Thyroid gland (tissue), 4 donors: ENCODE data around the gene CCIN. TPM values are rescaled to one million over a fixed set of nuclear protein-coding genes. Genes with fewer than 3 reads are reported as not detected.
A peak's percentile ranks its signal among the peaks of the same experiment; 100 is the strongest.

Experiments
- DNase-seq, 2 donors: peaks; one replicate each; pipeline ENCODE4 v3.0.0-alpha.2; 2019
- H3K27ac ChIP-seq, 3 donors: fragments of 200-600 bp; sonication (generic); 1 replicate in 2 of 3; 2 replicates in 1 of 3; pipeline ENCODE4 v1.5.1; 2016 to 2019; ENCODE audit warnings: mild to moderate bottlenecking in 1 of 3, moderate library complexity in 1 of 3
- H3K27me3 ChIP-seq: fragments of 200-600 bp; sonication (generic); one replicate; pipeline ENCODE4 v1.5.1; 2019
- H3K36me3 ChIP-seq, 2 donors: fragments of 200-600 bp; sonication (generic); one replicate each; pipeline ENCODE4 v1.5.1; 2016 to 2019
- H3K4me1 ChIP-seq, 2 donors: fragments of 200-600 bp; sonication (generic); one replicate each; pipeline ENCODE4 v1.5.1; 2017 to 2019
- H3K4me3 ChIP-seq, 3 donors: fragments of 200-600 bp; sonication (generic); replicated peaks in 1 of 3; 1 replicate in 2 of 3; 2 replicates in 1 of 3; pipeline ENCODE4 v1.5.1; 2016; ENCODE audit warnings: mild to moderate bottlenecking in 1 of 3
- H3K9me3 ChIP-seq: fragments of 200-600 bp; sonication (generic); one replicate; pipeline ENCODE4 v1.5.1; 2017
- CTCF ChIP-seq, 6 experiments: fragments of 200-600 bp in 3 of 6; fragments of 450-650 bp in 3 of 6; sonication (generic) in 3 of 6; IDR thresholded peaks; one replicate each; pipeline ENCODE4 v1.5.1; 2016 to 2019; ENCODE audit warnings: antibody characterized with exemption in 6 of 6, mild to moderate bottlenecking in 2 of 6, inconsistent platforms in 1 of 6, moderate library complexity in 1 of 6
- POLR2A ChIP-seq, 2 donors: fragments of 450-650 bp; IDR thresholded peaks; one replicate each; pipeline ENCODE4 v1.6.1; 2017; ENCODE audit warnings: antibody characterized with exemption in 2 of 2, mild to moderate bottlenecking in 2 of 2, moderate library complexity in 1 of 2
- WGBS, 2 donors: methylation state at CpG; one replicate each; pipeline ENCODE4 v1.1.5; 2017; 5-methylcytosine and 5-hydroxymethylcytosine counted together
- intact Hi-C: fragments of 100-400 bp; cut with DNase I; formaldehyde crosslinking; loops from one replicate; pipeline ENCODE4 v1.15.1; 2023
- total RNA-seq, 4 donors: library from RNA; depleted of rRNA; stranded (reverse); fragments of >200 nt; gene quantifications; one replicate each; pipeline ENCODE4 v1.2.3, GENCODE V29; 2016

CCIN gene
- total RNA-seq, 4 donors from 2014 or later = 0.40 TPM; not detected in 3

- no peak overlapping the region for H3K4me3 ChIP-seq
- no peak for DNase-seq
- peaks cover 18 to 52% of the 10 kb centered on the region in 2 donors for H3K4me1 ChIP-seq
- no peaks in the 10 kb centered on the region for H3K9me3 ChIP-seq
- no peak for TF ChIP-seq CTCF (IDR thresholded peaks at IDR 0.05)
- TF ChIP-seq POLR2A (IDR thresholded peaks at IDR 0.05) = no peak
- H3K27ac ChIP-seq = peak overlapping the region in 2 of 3 donors; percentile 56 to 82
- no peaks in the 10 kb centered on the region for H3K27me3 ChIP-seq
- intact Hi-C loops = no loop called here
- 82 to 86% methylated on average over 11 of the region's 11 CpGs for WGBS, 2 donors
- no peaks in the 10 kb centered on the region for H3K36me3 ChIP-seq
Observed at GRCh38 chr9:36140086-36141084, 28.8 kb upstream of the CCIN start.

- peak in 4 of 6 experiments; percentile 15 to 53 (median 42) for TF ChIP-seq CTCF (IDR thresholded peaks at IDR 0.05)
- TF ChIP-seq POLR2A (IDR thresholded peaks at IDR 0.05) = no peak
- 25 to 26% methylated on average over 4 of the region's 4 CpGs for WGBS, 2 donors
- H3K36me3 ChIP-seq = no peaks in the 10 kb centered on the region
- H3K4me3 ChIP-seq = no peak overlapping the region
- peaks cover 14 to 46% of the 10 kb centered on the region in 2 donors for H3K4me1 ChIP-seq
- no peaks in the 10 kb centered on the region for H3K9me3 ChIP-seq
- peak overlapping the region in 2 of 3 donors; percentile 56 to 82 for H3K27ac ChIP-seq
- intact Hi-C loops = no loop called here
- H3K27me3 ChIP-seq = no peaks in the 10 kb centered on the region
- DNase-seq = peak; percentile 87 to 91
Observed at GRCh38 chr9:36141288-36141687, 27.9 kb upstream of the CCIN start.

GRCh38 chr9:36141761-36142160, 27.4 kb upstream of the CCIN start:
- Histone ChIP-seq H3K4me3 (no peak overlapping the region), H3K27ac (peak overlapping the region in 2 of 3 donors; percentile 82 to 84), H3K27me3 (no peaks in the 10 kb centered on the region), H3K4me1 (peaks cover 14 to 45% of the 10 kb centered on the region in 2 donors), H3K9me3 (no peaks in the 10 kb centered on the region), H3K36me3 (no peaks in the 10 kb centered on the region)
- TF ChIP-seq CTCF (IDR thresholded peaks at IDR 0.05) (no peak), POLR2A (IDR thresholded peaks at IDR 0.05) (no peak)
- intact Hi-C loops = no loop called here
- 93% methylated on average over 7 of the region's 7 CpGs for WGBS, 2 donors
- DNase-seq = no peak

GRCh38 chr9:36142510-36143244, 26.5 kb upstream of the CCIN start:
- H3K36me3 ChIP-seq = no peaks in the 10 kb centered on the region
- peak overlapping the region; percentile 48 to 84 (median 82) for H3K27ac ChIP-seq
- intact Hi-C loops = no loop called here
- TF ChIP-seq CTCF (IDR thresholded peaks at IDR 0.05) (no peak), POLR2A (IDR thresholded peaks at IDR 0.05) (no peak)
- peak; percentile 51 for DNase-seq
- WGBS, 2 donors = 53 to 58% methylated on average over 12 of the region's 12 CpGs
- H3K4me3 ChIP-seq = no peak overlapping the region
- H3K27me3 ChIP-seq = no peaks in the 10 kb centered on the region
- H3K9me3 ChIP-seq = no peaks in the 10 kb centered on the region
- H3K4me1 ChIP-seq = peaks cover 7 to 36% of the 10 kb centered on the region in 2 donors
